A673 (cell line): ENCODE data around the gene HID1.

Experiments
- EZH2 ChIP-seq: fragments of 200-600 bp; sonication (generic); IDR thresholded peaks from 2 replicates; pipeline ENCODE4 v1.6.1; 2017; ENCODE audit warnings: borderline replicate concordance, low read depth, mild to moderate bottlenecking, mixed read lengths, antibody characterized with exemption, low read length; ENCODE audit not compliant: poor library complexity, severe bottlenecking
- TF ChIP-seq, protein P1 (sequence below): fragments of 300-800, 200-600 bp; sonication (generic); conservative IDR thresholded peaks from 2 replicates; pipeline ENCODE4 v1.5.1; 2017; ENCODE audit warnings: low read depth, mild to moderate bottlenecking, antibody characterized with exemption, low read length, moderate library complexity, mixed read lengths

DNA sequence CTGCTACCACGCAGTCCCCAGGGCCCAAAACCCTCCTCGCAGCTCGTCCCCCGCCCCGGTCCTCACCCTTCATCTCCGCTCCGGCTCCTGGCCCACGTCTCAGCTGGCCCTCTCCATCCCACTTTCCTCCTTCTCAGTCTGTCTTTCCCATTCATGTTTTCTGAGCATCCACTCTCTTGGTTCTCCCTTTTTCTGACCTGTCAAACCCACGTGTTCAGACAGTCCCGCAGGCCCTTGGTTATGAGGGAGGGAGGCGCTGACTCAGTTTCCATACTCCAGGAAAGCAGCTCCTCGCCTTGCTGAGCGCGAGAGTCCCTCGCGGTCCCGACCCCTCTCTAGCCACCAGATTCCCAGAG, 392 bp upstream of the HID1 start:
- TF ChIP-seq, protein P1, sequence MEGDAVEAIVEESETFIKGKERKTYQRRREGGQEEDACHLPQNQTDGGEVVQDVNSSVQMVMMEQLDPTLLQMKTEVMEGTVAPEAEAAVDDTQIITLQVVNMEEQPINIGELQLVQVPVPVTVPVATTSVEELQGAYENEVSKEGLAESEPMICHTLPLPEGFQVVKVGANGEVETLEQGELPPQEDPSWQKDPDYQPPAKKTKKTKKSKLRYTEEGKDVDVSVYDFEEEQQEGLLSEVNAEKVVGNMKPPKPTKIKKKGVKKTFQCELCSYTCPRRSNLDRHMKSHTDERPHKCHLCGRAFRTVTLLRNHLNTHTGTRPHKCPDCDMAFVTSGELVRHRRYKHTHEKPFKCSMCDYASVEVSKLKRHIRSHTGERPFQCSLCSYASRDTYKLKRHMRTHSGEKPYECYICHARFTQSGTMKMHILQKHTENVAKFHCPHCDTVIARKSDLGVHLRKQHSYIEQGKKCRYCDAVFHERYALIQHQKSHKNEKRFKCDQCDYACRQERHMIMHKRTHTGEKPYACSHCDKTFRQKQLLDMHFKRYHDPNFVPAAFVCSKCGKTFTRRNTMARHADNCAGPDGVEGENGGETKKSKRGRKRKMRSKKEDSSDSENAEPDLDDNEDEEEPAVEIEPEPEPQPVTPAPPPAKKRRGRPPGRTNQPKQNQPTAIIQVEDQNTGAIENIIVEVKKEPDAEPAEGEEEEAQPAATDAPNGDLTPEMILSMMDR: no peak
- no peak for TF ChIP-seq EZH2
